K562 (cell line): ENCODE results near the gene SMC3.
A peak's percentile ranks its signal among the peaks of the same experiment; 100 is the strongest.

Experiments
- ARHGAP35 ChIP-seq: fragments of 450-650 bp; IDR thresholded peaks from 2 replicates; pipeline ENCODE4 v1.6.1; 2018; ENCODE audit not compliant: partially characterized antibody
- BRCA1 ChIP-seq, 2 experiments: fragments of 450-650 bp in 1 of 2; sonication (generic) in 1 of 2; formaldehyde crosslinking in 1 of 2; IDR thresholded peaks; 2 replicates each; pipeline versions ENCODE4 v1.5.0 to v1.6.1; 2017 to 2020; ENCODE audit warnings: mild to moderate bottlenecking in 1 of 2, missing genetic modification reagents in 1 of 2
- CTCF ChIP-seq, 3 experiments: IDR thresholded peaks in 2 of 3; conservative IDR thresholded peaks in 1 of 3; 2 replicates each; pipeline ENCODE4 v1.5.1; 2011 to 2012; ENCODE audit warnings: low read length in 3 of 3, mild to moderate bottlenecking in 3 of 3, control low read depth in 2 of 3, improper control_type of control experiment in 1 of 3, inconsistent platforms in 1 of 3, low read depth in 1 of 3, mixed read lengths in 1 of 3, moderate library complexity in 1 of 3; ENCODE audit not compliant: insufficient read depth in 2 of 3
- E2F1 ChIP-seq: sonication (generic); formaldehyde crosslinking; IDR thresholded peaks from 2 replicates; pipeline ENCODE4 v1.8.1; 2023; ENCODE audit warnings: mild to moderate bottlenecking, missing genetic modification reagents, moderate library complexity
- E2F6 ChIP-seq, 2 experiments: IDR thresholded peaks; 2 replicates each; pipeline ENCODE4 v1.6.1; 2011; ENCODE audit warnings: borderline replicate concordance in 1 of 2, control low read depth in 1 of 2, low read depth in 1 of 2, low read length in 1 of 2, mild to moderate bottlenecking in 1 of 2, mixed read lengths in 1 of 2, moderate library complexity in 1 of 2; ENCODE audit not compliant: insufficient read depth in 1 of 2, insufficient read length in 1 of 2, poor library complexity in 1 of 2, severe bottlenecking in 1 of 2; ENCODE audit errors: extremely low read depth in 1 of 2
- MBD1 ChIP-seq: fragments of 250-450 bp; sonication (Bioruptor Pico); IDR thresholded peaks from 2 replicates; pipeline ENCODE4 v1.8.0; 2022; ENCODE audit warnings: inconsistent platforms
- NRF1 ChIP-seq, 2 experiments: fragments of 450-650 bp; IDR thresholded peaks in 1 of 2; conservative IDR thresholded peaks in 1 of 2; 2 replicates each; pipeline ENCODE4 v1.6.1; 2014; ENCODE audit warnings: mild to moderate bottlenecking in 2 of 2
- PHF8 ChIP-seq: fragments of 200-600 bp; sonication (generic); IDR thresholded peaks from 2 replicates; pipeline ENCODE4 v1.6.1; 2012; ENCODE audit warnings: mixed run types, mild to moderate bottlenecking, inconsistent platforms, low read length, moderate library complexity, borderline replicate concordance
- POLR2A ChIP-seq: fragments of 450-650 bp; conservative IDR thresholded peaks from 2 replicates; pipeline ENCODE4 v1.6.1; 2016
- POLR2AphosphoS5 ChIP-seq: IDR thresholded peaks from 2 replicates; pipeline ENCODE4 v1.6.1; 2011; ENCODE audit warnings: mild to moderate bottlenecking, low read depth, low read length, moderate library complexity; ENCODE audit not compliant: control insufficient read depth, insufficient read depth
- RBBP5 ChIP-seq: fragments of 200-600 bp; sonication (generic); IDR thresholded peaks from 2 replicates; pipeline ENCODE4 v1.6.1; 2012; ENCODE audit warnings: borderline replicate concordance, mild to moderate bottlenecking, low read length, control low read depth, inconsistent platforms; ENCODE audit not compliant: insufficient read depth, poor library complexity, severe bottlenecking
- TBL1XR1 ChIP-seq, 2 experiments: IDR thresholded peaks; 2 replicates each; pipeline ENCODE4 v1.6.1; 2012; ENCODE audit warnings: improper control_type of control experiment in 2 of 2, low read length in 2 of 2, mild to moderate bottlenecking in 1 of 2
- ZNF384 ChIP-seq: IDR thresholded peaks from 2 replicates; pipeline ENCODE4 v1.6.1; 2012; ENCODE audit warnings: low read depth, low read length, improper control_type of control experiment

GRCh38 chr10:110547139-110547761, 20.2 kb upstream of the SMC3 start:
- TF ChIP-seq CTCF (IDR thresholded peaks at IDR 0.05 in 2 of 3, conservative IDR thresholded peaks at IDR 0.05 in 1 of 3; ENCODE audit: insufficient read depth in 2 of 3, low read depth in 1 of 3, low read length in 3 of 3), result peak; percentile 61 to 77 (median 67)
- no peak for TF ChIP-seq ARHGAP35
- no peak for TF ChIP-seq E2F1 (CRISPR knock-in tag)
- TF ChIP-seq RBBP5, result no peak
- TF ChIP-seq POLR2AphosphoS5, result no peak
- no peak for TF ChIP-seq POLR2A
- TF ChIP-seq MBD1 (CRISPR knock-in tag), result no peak
- TF ChIP-seq TBL1XR1 (IDR thresholded peaks at IDR 0.05; ENCODE audit: low read length in 2 of 2), result no peak
- no peak for TF ChIP-seq ZNF384
- no peak for TF ChIP-seq PHF8
- no peak for TF ChIP-seq BRCA1 (IDR thresholded peaks at IDR 0.05)
- TF ChIP-seq BRCA1 (CRISPR knock-in tag; IDR thresholded peaks at IDR 0.05), result no peak
- no peak for TF ChIP-seq NRF1 (conservative IDR thresholded peaks at IDR 0.05 in 1 of 2, IDR thresholded peaks at IDR 0.05 in 1 of 2)
- TF ChIP-seq E2F6 (IDR thresholded peaks at IDR 0.05; ENCODE audit: borderline replicate concordance in 1 of 2, extremely low read depth in 1 of 2, insufficient read depth in 1 of 2, insufficient read length in 1 of 2, low read depth in 1 of 2, low read length in 1 of 2, poor library complexity in 1 of 2, severe bottlenecking in 1 of 2), result no peak
